Left ventricle myocardium superior (tissue), 1 donor: ENCODE results near the gene PDE6C. TPM values are rescaled to one million over a fixed set of nuclear protein-coding genes. Genes with fewer than 3 reads are reported as not detected.

ENCODE experiments used
- ATAC-seq: fragments of 200-7000 bp; cut with Tn5 transposase; one replicate; pipeline ENCODE4 v1.9.1; 2020; ENCODE audit warnings: mild to moderate bottlenecking, moderate library complexity
- DNase-seq: peaks from one replicate; pipeline ENCODE4 v3.0.0-alpha.2; 2020
- intact Hi-C: fragments of 100-400 bp; cut with micrococcal nuclease; formaldehyde crosslinking; loops from one replicate; pipeline ENCODE4 v1.11.0; 2022
- long read RNA-seq: library from polyadenylated mRNA; unstranded; transcript quantifications from one replicate; pipeline ENCODE4 v2.0.0, GENCODE V29; 2021
- total RNA-seq: library from RNA; stranded (reverse); fragmentation: NEBNext Ultra II Directional; extraction: Animal tissue kit (Norgen Biotek cat#: 25700); gene quantifications from one replicate; pipeline ENCODE4 v1.2.1, GENCODE V29; 2021
- donor health status: DM: no; HTN: yes; CAD: no; lungs with severe emphysema.

Gene PDE6C
- not detected for total RNA-seq
- long read RNA-seq = 0 reads

DNA sequence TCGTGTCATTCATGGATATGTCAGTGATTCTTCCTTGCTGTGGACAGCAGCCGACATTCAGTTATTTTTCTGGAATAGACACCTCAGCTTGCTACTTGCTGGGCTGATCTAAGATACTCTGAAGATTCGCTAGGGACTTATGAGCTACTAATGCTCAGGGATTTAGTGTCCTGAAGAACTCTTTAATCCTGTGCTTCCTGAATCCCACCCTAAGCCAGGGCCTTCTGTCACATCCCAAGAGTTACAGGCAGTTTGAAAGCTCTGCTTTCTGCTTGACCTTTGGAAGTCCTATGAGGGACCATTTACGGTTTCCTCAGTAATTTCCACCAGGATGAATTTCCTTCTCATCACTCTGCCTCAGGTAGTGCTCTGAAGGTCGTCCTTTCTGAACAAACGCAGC, at the start of gene PDE6C:
PDE6C (plus strand) TSS at position 227 of the 400 bp plus-strand sequence. CDS start 189 bp downstream, outside the sequence.
- DNase-seq (no peak), ATAC-seq (no peak)
- intact Hi-C loops = no loop called here

DNA sequence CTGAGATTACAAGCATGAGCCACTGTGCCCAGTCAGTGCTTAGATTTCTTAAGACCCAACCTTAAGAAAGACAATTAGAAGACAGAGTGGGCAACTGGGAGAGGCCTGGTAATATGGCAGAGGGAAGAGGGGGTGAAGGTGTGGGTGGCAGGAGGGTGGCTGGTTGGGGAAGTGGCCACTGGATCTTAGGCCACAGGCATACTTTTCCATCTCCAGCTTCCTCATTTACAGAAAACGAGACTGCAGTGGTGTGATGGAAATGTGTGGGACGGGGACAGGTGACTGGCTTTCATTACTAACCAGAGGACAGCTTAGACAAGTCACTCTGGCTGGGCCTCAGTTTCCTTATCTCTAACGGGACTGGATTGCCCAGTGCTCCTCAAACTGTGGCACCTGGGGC, 46.9 kb upstream of the PDE6C start:
- ATAC-seq (no peak), DNase-seq (no peak)
- intact Hi-C loops = no loop called here

DNA sequence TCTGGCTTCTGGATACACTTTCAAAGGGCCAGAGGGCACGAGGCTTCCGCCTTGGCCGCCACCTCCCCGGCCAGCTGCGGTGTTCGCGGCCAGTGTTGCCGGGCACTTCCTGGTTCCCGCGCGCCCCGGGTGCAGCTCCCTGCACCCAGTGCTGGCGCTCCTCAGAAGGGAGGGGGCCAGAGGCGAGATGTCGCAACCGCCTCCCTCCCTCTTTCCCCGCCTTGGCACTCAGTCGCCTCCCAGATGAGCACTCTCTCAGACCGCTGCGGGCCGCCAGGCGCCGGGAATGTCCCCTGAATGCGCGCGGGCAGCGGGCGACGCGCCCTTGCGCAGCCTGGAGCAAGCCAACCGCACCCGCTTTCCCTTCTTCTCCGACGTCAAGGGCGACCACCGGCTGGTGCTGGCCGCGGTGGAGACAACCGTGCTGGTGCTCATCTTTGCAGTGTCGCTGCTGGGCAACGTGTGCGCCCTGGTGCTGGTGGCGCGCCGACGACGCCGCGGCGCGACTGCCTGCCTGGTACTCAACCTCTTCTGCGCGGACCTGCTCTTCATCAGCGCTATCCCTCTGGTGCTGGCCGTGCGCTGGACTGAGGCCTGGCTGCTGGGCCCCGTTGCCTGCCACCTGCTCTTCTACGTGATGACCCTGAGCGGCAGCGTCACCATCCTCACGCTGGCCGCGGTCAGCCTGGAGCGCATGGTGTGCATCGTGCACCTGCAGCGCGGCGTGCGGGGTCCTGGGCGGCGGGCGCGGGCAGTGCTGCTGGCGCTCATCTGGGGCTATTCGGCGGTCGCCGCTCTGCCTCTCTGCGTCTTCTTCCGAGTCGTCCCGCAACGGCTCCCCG, 45.7 kb upstream of the PDE6C start, which contains the start of gene FFAR4:
FFAR4 (plus strand) TSS at position 231 of the 842 bp plus-strand sequence; CDS start at position 287, 56 bp downstream.
- ATAC-seq (peak; percentile 82), DNase-seq (peak; percentile 64)
- intact Hi-C loops = no loop called here

DNA sequence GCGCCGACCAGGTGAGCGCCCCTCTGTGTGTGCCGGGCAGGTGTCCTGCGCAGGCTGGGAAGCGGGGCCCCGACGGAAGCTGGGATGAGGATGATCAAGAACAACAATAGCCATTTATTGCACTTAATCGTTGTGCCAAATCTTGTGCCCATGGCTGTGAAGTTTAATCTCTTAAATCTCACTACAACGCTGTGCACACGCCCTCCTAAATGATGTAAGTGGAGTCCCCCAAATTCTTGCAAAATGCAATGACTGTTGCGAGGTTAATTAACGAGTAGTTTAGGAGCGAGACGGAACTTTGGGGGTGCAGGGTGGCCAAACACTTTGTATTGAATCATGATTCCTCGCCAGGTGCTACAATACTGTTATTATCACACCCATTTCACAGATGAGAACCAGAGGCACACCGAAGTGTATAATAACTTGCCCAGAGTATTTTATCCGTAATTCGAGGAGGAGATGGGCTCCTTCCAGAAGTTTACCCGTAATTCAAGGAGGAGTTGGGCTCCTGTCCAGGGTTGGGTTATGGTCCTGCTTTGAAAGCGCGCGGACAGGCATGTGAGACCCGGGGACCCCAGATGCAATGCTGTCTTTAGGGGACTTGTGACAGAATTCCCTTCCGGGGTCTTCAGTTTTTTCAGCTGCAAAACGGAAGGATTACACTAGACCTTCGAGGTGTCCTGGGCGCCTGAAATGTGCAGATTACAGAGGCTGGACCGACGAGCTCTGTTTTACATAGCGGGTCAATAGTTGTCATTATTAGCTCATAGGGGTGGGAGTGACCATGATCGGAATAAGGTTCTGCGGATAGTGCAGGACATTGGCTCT, 44.8 kb upstream of the PDE6C start:
- intact Hi-C loops = no loop called here
- ATAC-seq (no peak), DNase-seq (no peak)

DNA sequence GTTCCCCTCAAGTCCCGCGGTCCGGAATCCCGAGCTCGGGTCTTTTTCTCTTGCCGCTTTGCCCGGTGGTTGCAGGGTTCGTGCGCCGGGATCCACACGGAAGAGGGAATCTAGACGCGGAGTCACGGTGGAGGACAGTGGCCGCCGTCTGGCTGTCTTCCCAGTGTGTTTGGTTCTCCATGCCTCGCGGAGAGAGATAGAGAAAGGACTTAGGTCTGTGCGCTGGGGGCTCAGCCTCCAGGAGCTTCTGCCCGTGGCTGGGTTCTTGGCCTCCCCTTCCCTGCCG, 44.3 kb upstream of the PDE6C start:
- intact Hi-C loops = no loop called here
- peak; percentile 23 for ATAC-seq
- no peak for DNase-seq

DNA sequence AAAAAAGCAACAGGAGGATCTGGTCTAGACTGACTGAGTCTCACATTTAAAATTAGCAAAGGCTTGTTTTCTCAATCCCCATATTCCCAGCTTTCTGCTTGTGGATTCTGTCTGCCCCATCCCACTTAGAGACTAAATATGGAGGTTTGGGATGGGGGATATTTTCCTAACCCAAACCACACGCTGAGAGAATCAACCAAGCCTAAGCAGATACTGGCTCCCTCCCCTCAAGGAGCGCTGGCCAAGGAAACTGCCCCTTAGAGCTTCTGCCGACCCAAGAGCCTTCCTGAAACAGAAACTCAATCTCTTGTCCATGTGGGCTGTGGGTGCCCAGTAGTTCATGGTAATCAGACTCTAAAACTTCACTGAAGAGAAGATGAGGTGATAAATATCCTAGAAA, 42.0 kb upstream of the PDE6C start:
- intact Hi-C loops = no loop called here
- no peak for DNase-seq
- ATAC-seq = no peak

DNA sequence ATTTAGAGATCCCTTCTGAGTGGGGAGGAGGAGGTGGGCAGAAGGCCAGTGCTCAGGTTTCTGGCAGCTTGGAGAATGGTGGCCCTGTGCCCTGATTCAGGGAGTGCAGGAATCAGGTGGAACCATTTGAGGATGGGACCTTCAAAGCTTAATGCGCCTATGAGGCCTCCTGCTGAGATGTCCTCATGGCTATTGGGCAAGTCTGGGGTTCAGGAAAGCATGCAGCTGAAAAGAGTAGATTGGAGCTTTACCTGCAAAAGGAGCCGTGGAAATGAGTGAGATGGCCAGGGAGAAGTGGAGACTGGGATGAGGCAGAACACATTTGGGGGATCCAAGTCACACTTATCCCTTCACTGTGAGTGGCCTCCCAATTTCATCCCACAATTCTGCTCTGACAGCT, 39.7 kb upstream of the PDE6C start:
- ATAC-seq (no peak), DNase-seq (no peak)
- intact Hi-C loops = no loop called here

DNA sequence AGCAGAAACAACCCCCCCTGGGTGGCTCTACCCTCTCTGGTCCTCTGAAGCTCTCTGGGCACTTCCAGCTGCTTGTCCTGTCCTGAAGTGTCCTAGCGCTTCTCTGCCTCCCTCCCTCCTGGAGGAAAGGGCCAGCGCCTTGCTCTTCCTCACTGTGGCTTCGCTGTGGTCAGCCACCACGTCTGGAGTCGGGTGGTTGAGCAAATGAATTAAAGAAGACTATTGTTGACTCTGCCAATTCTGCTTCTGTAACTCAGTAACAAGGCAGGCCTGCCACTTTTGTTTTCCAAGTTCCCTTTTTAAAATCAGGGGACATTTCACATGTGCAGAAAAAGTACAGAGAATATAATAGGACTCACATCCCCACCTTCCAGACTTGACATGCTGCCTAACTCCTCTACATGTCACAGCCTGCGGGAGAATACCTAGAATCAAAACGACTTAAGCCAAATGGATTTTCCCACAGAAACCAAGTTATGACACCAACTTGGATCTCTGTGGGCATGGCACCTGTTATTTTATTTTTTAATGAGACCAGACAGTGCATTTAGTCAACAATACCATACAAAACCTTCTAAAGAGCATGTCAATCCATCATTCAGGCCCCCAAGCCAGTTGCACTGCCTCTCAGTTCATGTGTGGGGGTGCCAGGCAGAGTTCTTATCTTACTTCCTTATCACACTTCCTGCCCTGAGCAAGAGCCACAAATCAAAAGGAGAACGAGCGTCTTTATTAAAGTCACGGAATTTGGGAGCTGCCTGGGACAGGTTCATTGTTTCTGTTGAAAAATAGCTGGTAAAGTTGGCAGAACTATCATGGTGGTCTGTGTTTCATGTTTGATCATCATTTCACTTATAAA, 39.1 kb upstream of the PDE6C start:
- DNase-seq = peak; percentile 40
- intact Hi-C loops = no loop called here
- ATAC-seq = peak; percentile 71

DNA sequence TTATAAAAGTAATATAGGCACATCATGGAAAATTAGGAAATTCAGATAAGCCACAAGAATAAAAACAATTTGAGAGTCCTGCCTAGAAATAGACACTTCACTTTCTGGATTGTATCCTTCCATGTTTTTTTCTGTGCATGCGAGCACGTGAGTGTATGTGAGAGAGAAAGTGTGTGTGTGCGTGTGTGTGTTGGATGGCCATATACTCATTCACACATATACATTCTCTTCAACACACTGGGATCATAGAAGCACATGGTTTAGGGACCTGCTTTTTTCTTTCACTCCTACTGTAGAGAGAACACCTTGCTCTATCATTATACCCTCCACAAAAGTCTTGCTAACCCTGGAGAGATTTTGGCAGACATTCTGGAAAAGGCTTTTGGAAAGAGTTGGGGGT, 38.4 kb upstream of the PDE6C start:
- DNase-seq (no peak), ATAC-seq (no peak)
- intact Hi-C loops = no loop called here

DNA sequence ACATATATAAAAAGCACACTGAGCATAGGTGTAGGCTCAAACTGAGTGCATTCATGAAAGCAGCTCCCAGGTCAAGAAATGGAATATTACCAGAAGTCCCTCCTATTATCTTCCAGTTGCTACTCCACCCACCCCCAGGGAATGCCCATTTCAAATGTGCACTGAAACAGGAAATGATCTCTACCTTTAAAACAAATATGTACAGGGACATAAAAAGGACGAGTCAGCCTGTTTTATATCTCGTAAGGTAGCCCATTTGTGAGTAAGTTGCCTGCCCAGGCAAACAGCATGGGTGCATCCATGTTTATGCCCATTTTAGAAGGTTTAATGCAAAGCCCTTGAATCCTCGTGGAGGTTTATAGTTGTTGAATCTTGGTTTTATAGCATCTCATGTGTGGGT, 35.4 kb upstream of the PDE6C start:
- ATAC-seq (no peak), DNase-seq (no peak)
- intact Hi-C loops = no loop called here

DNA sequence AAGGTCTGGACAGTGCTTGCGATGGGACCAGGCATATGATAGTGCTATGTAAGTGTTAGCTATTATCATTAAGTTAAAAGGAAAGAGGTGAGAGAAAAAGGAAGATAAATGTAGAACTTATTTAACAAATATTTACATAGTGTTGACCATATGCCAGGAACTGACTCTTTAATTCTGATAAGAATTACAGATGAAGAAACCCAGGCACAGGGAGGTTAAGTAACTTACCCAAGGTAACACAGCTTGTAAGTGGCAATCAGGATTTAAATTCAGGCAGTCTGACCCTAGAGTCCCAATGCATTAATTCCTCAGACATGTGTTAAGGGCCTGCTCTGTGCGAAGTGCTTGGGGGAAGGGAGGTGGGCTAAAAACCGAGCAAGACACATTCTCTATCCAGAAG, 34.8 kb upstream of the PDE6C start:
- no peak for DNase-seq
- intact Hi-C loops = no loop called here
- ATAC-seq = no peak

DNA sequence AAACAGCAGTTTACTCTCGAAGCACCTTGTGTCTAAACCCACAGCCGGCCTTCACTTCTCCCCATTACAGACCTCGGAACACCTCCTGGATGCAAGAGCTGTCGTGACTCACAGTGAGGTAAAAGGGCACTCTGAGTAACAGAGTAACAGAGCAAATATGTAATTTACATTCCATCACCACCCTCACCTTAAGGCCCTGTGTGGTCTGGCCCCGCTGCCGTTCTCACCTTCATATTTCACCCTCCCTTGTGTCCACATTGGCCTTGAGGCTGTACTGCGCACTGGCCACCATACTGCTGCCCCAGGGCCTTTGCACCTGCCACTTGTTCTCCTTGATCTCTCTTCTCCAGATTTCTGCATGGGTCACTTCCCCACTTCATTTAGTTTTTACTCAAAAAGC, 33.2 kb upstream of the PDE6C start:
- no peak for DNase-seq
- intact Hi-C loops = no loop called here
- no peak for ATAC-seq

DNA sequence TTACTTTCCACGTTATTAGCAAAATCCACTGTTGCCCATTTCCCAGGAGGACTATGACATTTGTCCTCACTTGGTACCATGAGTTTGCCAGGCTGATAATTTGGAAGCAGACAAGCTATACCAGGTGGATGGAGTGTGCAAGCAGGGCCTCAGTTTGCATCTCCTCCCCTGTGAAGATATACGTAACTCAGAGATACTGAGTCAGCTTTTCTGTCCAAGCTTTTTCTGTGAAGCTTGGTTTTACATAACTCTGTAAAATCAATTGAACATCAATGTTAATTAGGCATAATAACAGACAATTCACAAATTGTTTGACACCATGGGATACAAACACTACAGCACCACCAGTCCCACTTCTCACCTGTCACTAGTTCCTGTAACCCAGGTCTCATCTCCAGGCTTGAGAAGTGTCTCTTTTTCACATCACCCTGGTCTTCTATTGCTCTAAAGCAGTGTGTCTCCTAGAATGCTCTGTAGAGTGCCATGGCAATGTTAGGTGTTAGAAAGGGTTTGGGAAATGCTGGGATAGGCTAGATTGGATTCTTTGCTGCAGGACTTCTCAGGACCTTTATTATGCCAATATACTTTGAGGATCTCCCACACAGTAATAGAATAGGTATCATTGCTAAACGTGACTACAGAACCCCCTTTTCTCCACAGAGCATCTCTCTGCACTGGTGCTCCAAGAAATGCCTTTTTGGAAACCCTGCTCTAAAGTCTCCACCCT, 32.2 kb upstream of the PDE6C start:
- DNase-seq = no peak
- ATAC-seq = no peak
- intact Hi-C loops = no loop called here

DNA sequence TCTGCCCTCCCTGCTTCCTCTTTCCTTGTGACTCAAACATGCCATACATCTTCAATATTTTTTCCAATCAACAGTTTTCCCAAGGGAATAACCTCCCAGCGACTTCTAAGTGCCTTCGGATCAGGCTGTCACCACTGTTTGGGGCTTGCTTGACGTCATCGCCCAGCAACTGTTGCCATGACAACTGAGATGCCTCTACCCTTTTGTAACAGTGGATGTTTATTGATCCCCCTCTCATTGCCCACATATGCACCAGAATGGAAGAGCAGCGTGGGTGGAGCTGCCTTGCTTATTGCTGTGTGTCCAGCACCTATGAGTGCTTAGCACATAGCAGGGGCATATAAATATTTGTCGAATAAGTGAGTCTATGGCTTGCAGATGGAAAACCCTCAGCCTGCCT, 31.5 kb upstream of the PDE6C start:
- intact Hi-C loops = no loop called here
- no peak for ATAC-seq
- DNase-seq = no peak

DNA sequence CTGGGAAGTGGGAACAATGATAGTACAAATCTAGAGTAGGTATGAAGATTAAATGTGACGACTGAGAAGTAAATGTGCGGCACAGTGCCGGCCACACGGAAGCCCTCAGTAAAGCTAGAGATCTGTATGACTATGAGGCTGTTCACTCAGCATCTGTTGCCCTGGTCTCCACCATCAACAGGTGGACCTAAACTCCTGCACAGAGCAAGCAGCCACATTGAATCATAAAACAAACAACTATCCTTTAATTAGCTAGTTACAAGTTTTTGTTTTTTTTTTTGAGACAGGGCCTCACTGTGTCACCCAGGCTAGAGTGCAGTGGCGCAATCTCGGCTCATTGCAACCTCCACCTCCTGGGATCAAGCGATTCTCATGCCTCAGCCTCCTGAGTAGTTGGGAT, 27.9 kb upstream of the PDE6C start:
- ATAC-seq = no peak
- no peak for DNase-seq
- intact Hi-C loops = no loop called here

DNA sequence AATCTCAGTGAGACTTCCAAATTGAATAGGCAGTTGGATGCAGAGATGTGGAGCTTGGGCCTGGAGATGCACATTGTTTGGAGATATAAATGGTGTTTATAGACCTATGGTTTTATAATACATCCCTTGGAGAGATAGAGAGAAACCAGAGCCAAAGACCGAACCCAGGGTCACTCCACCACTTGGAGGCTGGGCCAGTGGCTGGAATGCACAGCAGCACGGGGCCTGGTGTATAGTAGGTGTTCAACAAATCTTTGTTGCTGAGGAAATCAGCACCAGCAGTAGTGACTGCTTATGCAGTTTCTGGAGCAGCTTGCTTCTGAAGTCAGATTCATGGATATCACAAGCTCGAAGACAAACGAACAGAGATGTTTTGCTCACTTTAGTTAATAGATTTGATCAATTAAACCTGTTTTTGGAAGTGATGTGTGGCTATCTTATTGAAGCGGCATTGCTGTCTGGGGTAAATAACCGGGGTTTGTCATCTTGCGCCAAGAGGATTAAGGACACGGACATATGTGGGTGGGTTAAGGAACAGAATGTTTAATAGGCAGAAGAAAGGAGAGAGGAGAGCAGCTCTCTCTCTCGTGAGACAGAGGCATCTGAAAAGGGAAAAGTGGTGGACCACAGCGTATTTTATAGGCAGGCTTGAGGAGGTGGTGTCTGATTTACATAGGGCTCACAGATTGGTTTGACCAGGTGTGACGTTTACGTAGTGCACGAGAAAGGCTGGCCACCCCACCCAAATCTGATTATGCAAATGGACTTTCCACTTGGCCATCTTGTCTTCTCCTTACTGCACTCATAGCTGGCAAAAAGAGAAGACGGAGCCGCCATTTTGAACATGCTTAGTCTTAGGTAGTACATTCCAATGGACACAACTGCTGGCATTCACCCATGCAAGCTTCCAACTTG, 22.4 kb upstream of the PDE6C start:
- no peak for ATAC-seq
- intact Hi-C loops = no loop called here

DNA sequence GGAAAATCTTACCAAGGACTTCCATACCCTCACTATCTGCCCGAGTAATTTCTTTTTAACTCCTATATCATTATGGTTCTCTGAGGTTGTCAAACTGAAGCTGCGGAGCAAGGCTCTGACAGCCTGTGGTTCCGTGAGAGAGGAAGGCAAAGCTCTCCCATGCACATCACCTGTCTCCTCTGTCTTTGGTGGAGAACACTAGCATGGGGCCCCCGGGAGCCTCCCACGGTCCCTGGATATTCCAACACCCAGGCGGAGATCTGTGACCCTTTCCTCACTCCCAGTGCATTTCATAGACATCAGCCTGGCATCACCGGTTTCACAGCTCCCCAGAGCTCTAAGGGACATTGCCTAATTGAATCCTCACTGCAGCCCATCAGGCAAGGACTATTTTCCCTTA, 21.7 kb upstream of the PDE6C start:
- DNase-seq (no peak), ATAC-seq (no peak)
- intact Hi-C loops = no loop called here

More for the DNA sequence above, 22.4 kb upstream of the PDE6C start:
- no peak for DNase-seq
